ENCODE data around the gene MRPL33. TPM values are rescaled to one million over a fixed set of nuclear protein-coding genes. Genes with fewer than 3 reads are reported as not detected.

The MRPL33 gene
- total and polyA plus RNA-seq, 2 of the 13 experiments (the other 11 are each of a cell fraction or from before 2014, with no cell fraction given): 69.7 to 218 TPM

DNA sequence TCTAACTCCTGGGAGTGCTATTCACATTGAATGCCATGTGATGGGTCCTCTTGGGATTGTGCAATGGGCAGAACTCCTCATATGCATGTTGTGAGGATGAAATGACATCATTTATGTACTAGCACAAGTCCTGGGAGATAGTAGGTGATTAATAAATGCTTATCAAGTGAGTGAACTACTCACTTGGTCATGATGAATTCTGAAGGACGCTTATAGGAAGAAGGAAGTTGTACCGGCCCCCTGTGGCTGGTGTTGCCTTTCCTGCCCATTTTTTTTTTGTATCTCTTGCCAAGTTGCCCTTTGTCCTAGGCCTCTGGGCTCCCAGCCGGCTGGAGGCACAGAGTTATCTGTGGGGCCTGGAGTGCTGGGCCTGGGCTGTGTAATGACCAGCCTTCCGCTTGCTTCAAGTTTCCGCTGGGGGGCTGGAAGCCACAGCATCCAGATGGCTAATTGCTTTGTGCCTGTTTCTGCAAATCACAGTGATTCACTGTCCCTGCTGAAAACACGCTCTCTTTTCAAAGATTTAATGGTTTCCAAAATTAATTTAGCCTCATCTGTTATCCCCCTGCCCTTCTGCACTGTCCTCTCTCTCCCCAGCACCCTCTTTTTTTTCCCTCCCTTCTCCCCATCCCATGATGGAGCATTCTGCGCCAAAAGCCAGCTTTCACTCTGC is 33.7 kb upstream of the MRPL33 start (continued):
- TF ChIP-seq XRCC5 (optimal IDR thresholded peaks at IDR 0.05; ENCODE audit: low read length) (peak; percentile 69), ZNF446 (CRISPR knock-in tag; IDR thresholded peaks at IDR 0.05) (0 out of 2 replicates have a peak, but pooled peaks have one; percentile 82), SALL2 (CRISPR knock-in tag; IDR thresholded peaks at IDR 0.05) (peak; percentile 70; the same call in 1 of the 2 replicates), HNRNPLL (IDR thresholded peaks at IDR 0.05; ENCODE audit: low read depth, low read length, poor library complexity, severe bottlenecking) (no peak), ZNF101 (CRISPR knock-in tag; IDR thresholded peaks at IDR 0.05; ENCODE audit: borderline replicate concordance, low read depth) (no peak), ZNF138 (CRISPR knock-in tag; IDR thresholded peaks at IDR 0.05; ENCODE audit: low read depth) (no peak), ATAD3A (CRISPR knock-in tag; IDR thresholded peaks at IDR 0.05) (no peak), RELA (CRISPR knock-in tag; IDR thresholded peaks at IDR 0.05) (no peak), ZEB1 (IDR thresholded peaks at IDR 0.05; ENCODE audit: insufficient replicate concordance, low read depth) (peak; percentile 47), MEF2D (CRISPR knock-in tag; IDR thresholded peaks at IDR 0.05) (no peak), HOXA3 (CRISPR knock-in tag; IDR thresholded peaks at IDR 0.05) (peak; percentile 66), ZNF709 (CRISPR knock-in tag; IDR thresholded peaks at IDR 0.05) (peak; percentile 92; the same call in 1 of the 2 replicates), RXRB (CRISPR knock-in tag; IDR thresholded peaks at IDR 0.05; ENCODE audit: borderline replicate concordance) (peak; percentile 78), ZNF747 (CRISPR knock-in tag; IDR thresholded peaks at IDR 0.05; ENCODE audit: borderline replicate concordance) (peak; percentile 12; the same call in 1 of the 2 replicates), IRF2 (CRISPR knock-in tag; IDR thresholded peaks at IDR 0.05) (peak; percentile 30; the same call in 1 of the 2 replicates), SPEN (CRISPR knock-in tag; IDR thresholded peaks at IDR 0.05; ENCODE audit: low read depth) (peak; percentile 54; the same call in 1 of the 2 replicates), ZNF317 (CRISPR knock-in tag; IDR thresholded peaks at IDR 0.05) (no peak; the same call in 1 of the 2 replicates), KDM1A (CRISPR knock-in tag; IDR thresholded peaks at IDR 0.05) (no peak), ZNF580 (CRISPR knock-in tag; IDR thresholded peaks at IDR 0.05; ENCODE audit: borderline replicate concordance, low read depth) (0 out of 2 replicates have a peak, but pooled peaks have one; percentile 35)
- TF ChIP-seq, protein P1, sequence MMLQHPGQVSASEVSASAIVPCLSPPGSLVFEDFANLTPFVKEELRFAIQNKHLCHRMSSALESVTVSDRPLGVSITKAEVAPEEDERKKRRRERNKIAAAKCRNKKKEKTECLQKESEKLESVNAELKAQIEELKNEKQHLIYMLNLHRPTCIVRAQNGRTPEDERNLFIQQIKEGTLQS (CRISPR knock-in tag; IDR thresholded peaks at IDR 0.05): 0 out of 2 replicates have a peak, but pooled peaks have one; percentile 22
- TF ChIP-seq, protein P2, sequence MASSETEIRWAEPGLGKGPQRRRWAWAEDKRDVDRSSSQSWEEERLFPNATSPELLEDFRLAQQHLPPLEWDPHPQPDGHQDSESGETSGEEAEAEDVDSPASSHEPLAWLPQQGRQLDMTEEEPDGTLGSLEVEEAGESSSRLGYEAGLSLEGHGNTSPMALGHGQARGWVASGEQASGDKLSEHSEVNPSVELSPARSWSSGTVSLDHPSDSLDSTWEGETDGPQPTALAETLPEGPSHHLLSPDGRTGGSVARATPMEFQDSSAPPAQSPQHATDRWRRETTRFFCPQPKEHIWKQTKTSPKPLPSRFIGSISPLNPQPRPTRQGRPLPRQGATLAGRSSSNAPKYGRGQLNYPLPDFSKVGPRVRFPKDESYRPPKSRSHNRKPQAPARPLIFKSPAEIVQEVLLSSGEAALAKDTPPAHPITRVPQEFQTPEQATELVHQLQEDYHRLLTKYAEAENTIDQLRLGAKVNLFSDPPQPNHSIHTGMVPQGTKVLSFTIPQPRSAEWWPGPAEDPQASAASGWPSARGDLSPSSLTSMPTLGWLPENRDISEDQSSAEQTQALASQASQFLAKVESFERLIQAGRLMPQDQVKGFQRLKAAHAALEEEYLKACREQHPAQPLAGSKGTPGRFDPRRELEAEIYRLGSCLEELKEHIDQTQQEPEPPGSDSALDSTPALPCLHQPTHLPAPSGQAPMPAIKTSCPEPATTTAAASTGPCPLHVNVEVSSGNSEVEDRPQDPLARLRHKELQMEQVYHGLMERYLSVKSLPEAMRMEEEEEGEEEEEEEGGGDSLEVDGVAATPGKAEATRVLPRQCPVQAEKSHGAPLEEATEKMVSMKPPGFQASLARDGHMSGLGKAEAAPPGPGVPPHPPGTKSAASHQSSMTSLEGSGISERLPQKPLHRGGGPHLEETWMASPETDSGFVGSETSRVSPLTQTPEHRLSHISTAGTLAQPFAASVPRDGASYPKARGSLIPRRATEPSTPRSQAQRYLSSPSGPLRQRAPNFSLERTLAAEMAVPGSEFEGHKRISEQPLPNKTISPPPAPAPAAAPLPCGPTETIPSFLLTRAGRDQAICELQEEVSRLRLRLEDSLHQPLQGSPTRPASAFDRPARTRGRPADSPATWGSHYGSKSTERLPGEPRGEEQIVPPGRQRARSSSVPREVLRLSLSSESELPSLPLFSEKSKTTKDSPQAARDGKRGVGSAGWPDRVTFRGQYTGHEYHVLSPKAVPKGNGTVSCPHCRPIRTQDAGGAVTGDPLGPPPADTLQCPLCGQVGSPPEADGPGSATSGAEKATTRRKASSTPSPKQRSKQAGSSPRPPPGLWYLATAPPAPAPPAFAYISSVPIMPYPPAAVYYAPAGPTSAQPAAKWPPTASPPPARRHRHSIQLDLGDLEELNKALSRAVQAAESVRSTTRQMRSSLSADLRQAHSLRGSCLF (CRISPR knock-in tag; IDR thresholded peaks at IDR 0.05; ENCODE audit: borderline replicate concordance): no peak
- TF ChIP-seq, protein P3, sequence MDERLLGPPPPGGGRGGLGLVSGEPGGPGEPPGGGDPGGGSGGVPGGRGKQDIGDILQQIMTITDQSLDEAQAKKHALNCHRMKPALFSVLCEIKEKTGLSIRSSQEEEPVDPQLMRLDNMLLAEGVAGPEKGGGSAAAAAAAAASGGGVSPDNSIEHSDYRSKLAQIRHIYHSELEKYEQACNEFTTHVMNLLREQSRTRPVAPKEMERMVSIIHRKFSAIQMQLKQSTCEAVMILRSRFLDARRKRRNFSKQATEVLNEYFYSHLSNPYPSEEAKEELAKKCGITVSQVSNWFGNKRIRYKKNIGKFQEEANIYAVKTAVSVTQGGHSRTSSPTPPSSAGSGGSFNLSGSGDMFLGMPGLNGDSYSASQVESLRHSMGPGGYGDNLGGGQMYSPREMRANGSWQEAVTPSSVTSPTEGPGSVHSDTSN (CRISPR knock-in tag; IDR thresholded peaks at IDR 0.05): no peak
